Measurements from ENCODE around the gene PRKN.

GRCh38 chr6:162017536-162017935 is 710.0 kb downstream of the PRKN start:
- TF ChIP-seq CTCF (IDR thresholded peaks at IDR 0.05) (no peak), POLR2A (IDR thresholded peaks at IDR 0.05) (no peak)
